GM12878 (cell line): ENCODE results near the gene COL20A1. TPM values are rescaled to one million over a fixed set of nuclear protein-coding genes. Genes with fewer than 3 reads are reported as not detected.

Experiments
- ATAC-seq: fragments of 200-7000 bp; cut with Tn5 transposase; 3 replicates; pipeline ENCODE4 v1.9.1; 2020; ENCODE audit warnings: mild to moderate bottlenecking, moderate library complexity
- BruUV-seq: library from RNA; stranded (reverse); fragments of 400-500 nt; replicated peaks from 2 replicates; lab custom pipeline; 2021; lab: Mats Ljungman, UMichigan
- CTCF ChIA-PET: fragments of 300-600 bp; sonication (Branson Sonifier 250); formaldehyde crosslinking; extraction: SDS; loops from one replicate; lab custom pipeline; 2021; ENCODE audit warnings: inconsistent platforms; lab: Yijun Ruan, JAX
- POLR2A ChIA-PET: fragments of 350-600 bp; formaldehyde crosslinking; extraction: SDS; loops from one replicate; lab custom pipeline; 2021; ENCODE audit warnings: inconsistent platforms; lab: Charles Lee
- RAD21 ChIA-PET: fragments of 300-600 bp; sonication (Branson Sonifier 250); formaldehyde crosslinking; loops from one replicate; lab custom pipeline; 2023; ENCODE audit warnings: antibody characterized with exemption; ENCODE audit not compliant: unreplicated experiment; lab: Charles Lee
- SMC1A ChIA-PET: fragments of 300-600 bp; sonication (Branson Sonifier 250); formaldehyde crosslinking; loops from one replicate; lab custom pipeline; 2023; ENCODE audit not compliant: unreplicated experiment, uncharacterized antibody; lab: Charles Lee
- DNase-seq: peaks from one replicate; pipeline ENCODE4 v3.0.0-alpha.2; 2011; ENCODE audit warnings: low read depth, low spot score
- FAIRE-seq: peaks from 3 replicates; lab custom pipeline; 2011; peaks lifted over from hg19 to GRCh38; lab: Jason Lieb, UNC
- H2AFZ ChIP-seq: 2 replicates; pipeline ENCODE4 v1.6.0; 2011; ENCODE audit warnings: low read depth, low read length, control low read depth; ENCODE audit not compliant: control insufficient read depth
- H3K27ac ChIP-seq: 2 replicates; pipeline ENCODE4 v1.5.1; 2011; ENCODE audit warnings: control low read depth; ENCODE audit not compliant: control insufficient read depth, insufficient read depth
- H3K27me3 ChIP-seq, 2 experiments: replicated peaks in 1 of 2; 2 replicates each; pipeline versions ENCODE4 v1.6.0 to v1.6.1; 2011; ENCODE audit warnings: low read length in 1 of 2; ENCODE audit not compliant: control insufficient read depth in 2 of 2, insufficient read depth in 2 of 2
- H3K36me3 ChIP-seq, 2 experiments: 2 replicates each; pipeline ENCODE4 v1.5.1; 2011; ENCODE audit warnings: low read length in 1 of 2; ENCODE audit not compliant: control insufficient read depth in 2 of 2, insufficient read depth in 2 of 2
- H3K4me1 ChIP-seq: 2 replicates; pipeline ENCODE4 v1.6.1; 2011; ENCODE audit warnings: mild to moderate bottlenecking, low read length, moderate library complexity, mixed read lengths; ENCODE audit not compliant: control insufficient read depth, insufficient read depth
- H3K4me2 ChIP-seq: 2 replicates; pipeline ENCODE4 v1.6.0; 2011; ENCODE audit warnings: control low read depth; ENCODE audit not compliant: control insufficient read depth, insufficient read depth
- H3K4me3 ChIP-seq: fragments of 200-600 bp; sonication (generic); 2 replicates; pipeline ENCODE4 v1.5.1; 2016
- H3K79me2 ChIP-seq: 2 replicates; pipeline ENCODE4 v1.6.0; 2011; ENCODE audit warnings: low read length; ENCODE audit not compliant: control insufficient read depth, insufficient read depth
- H3K9ac ChIP-seq: 2 replicates; pipeline ENCODE4 v1.8.0; 2011; ENCODE audit warnings: low read length, control low read depth, mixed read lengths; ENCODE audit not compliant: control insufficient read depth, insufficient read depth
- H3K9me3 ChIP-seq: replicated peaks from 3 replicates; pipeline ENCODE4 v1.5.1; 2011; ENCODE audit warnings: mild to moderate bottlenecking, low read length; ENCODE audit not compliant: control insufficient read depth, insufficient read depth
- H4K20me1 ChIP-seq: 2 replicates; pipeline ENCODE4 v1.6.0; 2011; ENCODE audit not compliant: control insufficient read depth, insufficient read depth
- BRCA1 ChIP-seq: IDR thresholded peaks from 2 replicates; pipeline ENCODE4 v1.6.1; 2011; ENCODE audit warnings: low read depth, low read length, improper control_type of control experiment
- CBX5 ChIP-seq: sonication (generic); IDR thresholded peaks from 2 replicates; pipeline ENCODE4 v1.6.1; 2016; ENCODE audit warnings: low read depth, moderate library complexity, mild to moderate bottlenecking, inconsistent platforms
- E2F8 ChIP-seq: fragments of 450-650 bp; IDR thresholded peaks from 2 replicates; pipeline ENCODE4 v1.6.1; 2018; ENCODE audit warnings: mild to moderate bottlenecking, low read depth, moderate library complexity; ENCODE audit not compliant: partially characterized antibody
- EGR1 ChIP-seq, 2 experiments: IDR thresholded peaks; 1 replicate in 1 of 2; 2 replicates in 1 of 2; pipeline ENCODE4 v1.6.1; 2011 to 2012; ENCODE audit warnings: low read depth in 2 of 2, low read length in 2 of 2, borderline replicate concordance in 1 of 2, mild to moderate bottlenecking in 1 of 2, moderate library complexity in 1 of 2
- MEF2B ChIP-seq: fragments of 450-650 bp; IDR thresholded peaks from 2 replicates; pipeline ENCODE4 v1.6.1; 2018; ENCODE audit warnings: mild to moderate bottlenecking, moderate library complexity; ENCODE audit not compliant: partially characterized antibody, poor library complexity, severe bottlenecking
- NBN ChIP-seq: fragments of 450-650 bp; IDR thresholded peaks from 2 replicates; pipeline ENCODE4 v1.6.1; 2016
- NR2C2 ChIP-seq: IDR thresholded peaks from 2 replicates; pipeline ENCODE4 v1.6.1; 2011; ENCODE audit warnings: borderline replicate concordance, low read depth; ENCODE audit not compliant: control insufficient read depth, insufficient read length
- RBBP5 ChIP-seq: fragments of 200-600 bp; sonication (generic); conservative IDR thresholded peaks from 2 replicates; pipeline ENCODE4 v1.6.1; 2016
- TAF1 ChIP-seq: IDR thresholded peaks from 2 replicates; pipeline ENCODE4 v1.6.1; 2011; ENCODE audit warnings: mild to moderate bottlenecking, low read depth, low read length, borderline replicate concordance
- TBL1XR1 ChIP-seq: IDR thresholded peaks from 2 replicates; pipeline ENCODE4 v1.6.1; 2012; ENCODE audit warnings: low read depth, low read length, improper control_type of control experiment
- TCF12 ChIP-seq: IDR thresholded peaks from 2 replicates; pipeline ENCODE4 v1.6.1; 2011; ENCODE audit warnings: low read depth, mild to moderate bottlenecking, low read length
- USF2 ChIP-seq: IDR thresholded peaks from 2 replicates; pipeline ENCODE4 v1.6.1; 2011; ENCODE audit warnings: low read depth, low read length, improper control_type of control experiment, borderline replicate concordance
- ZBED1 ChIP-seq: IDR thresholded peaks from 2 replicates; pipeline ENCODE4 v1.6.1; 2016; ENCODE audit warnings: borderline replicate concordance
- ZBTB33 ChIP-seq: fragments of 450-650 bp; IDR thresholded peaks from 2 replicates; pipeline ENCODE4 v1.6.1; 2017; ENCODE audit warnings: mild to moderate bottlenecking
- ZNF274 ChIP-seq: IDR thresholded peaks from one replicate; pipeline ENCODE4 v1.8.0; 2011; ENCODE audit not compliant: insufficient read length, insufficient read depth
- WGBS: methylation state at CpG from one replicate; pipeline ENCODE4 v1.1.6; 2016; ENCODE audit warnings: low lambda C conversion rate; ENCODE audit not compliant: insufficient replicate concordance, insufficient coverage; ENCODE audit errors: missing lambda C conversion rate; 5-methylcytosine and 5-hydroxymethylcytosine counted together
- in situ Hi-C: fragments of 300-500 bp; cut with MboI; formaldehyde crosslinking; loops from 9 replicates; pipeline ENCODE4 v1.14.3; 2018; ENCODE audit warnings: mixed read lengths
- intact Hi-C: fragments of 100-400 bp; cut with micrococcal nuclease; formaldehyde crosslinking; loops from one replicate; pipeline ENCODE4 v1.14.2; 2022; ENCODE audit not compliant: unreplicated experiment
- polyA plus RNA-seq, 11 experiments: library from polyadenylated mRNA; depleted of rRNA in 4 of 11; unstranded in 6 of 11; stranded (reverse) in 5 of 11; fragments of >200 nt; fragmentation: Nextera tagmentation in 4 of 11; fragmentation: Illumina TruSeq in 1 of 11; extraction: Ambion mirVana in 4 of 11; extraction: Trizol in 1 of 11; gene quantifications; 1 replicate in 1 of 11; 2 replicates in 10 of 11; pipeline versions ENCODE4 v1.2.1 to v1.2.3, GENCODE V29; 2011 to 2016; ENCODE audit warnings: inconsistent platforms in 2 of 11, missing spikeins in 2 of 11, low read depth in 1 of 11
- total RNA-seq, 4 experiments: library from RNA; depleted of rRNA in 3 of 4; stranded (reverse); fragments of >200 nt in 3 of 4; fragmentation: Illumina TruSeq in 1 of 4; extraction: Trizol in 1 of 4; gene quantifications; 2 replicates each; pipeline versions ENCODE4 v1.2.1 to v1.2.3, GENCODE V29; 2013 to 2021
- TF ChIP-seq, protein P1 (sequence below): fragments of 450-650 bp; formaldehyde crosslinking; IDR thresholded peaks from 2 replicates; pipeline ENCODE4 v1.4.0; 2020; ENCODE audit warnings: mild to moderate bottlenecking, moderate library complexity

COL20A1 gene
- total and polyA plus RNA-seq, 10 of the 15 experiments (the other 5 are each of a cell fraction or from before 2014, with no cell fraction given): not detected

DNA sequence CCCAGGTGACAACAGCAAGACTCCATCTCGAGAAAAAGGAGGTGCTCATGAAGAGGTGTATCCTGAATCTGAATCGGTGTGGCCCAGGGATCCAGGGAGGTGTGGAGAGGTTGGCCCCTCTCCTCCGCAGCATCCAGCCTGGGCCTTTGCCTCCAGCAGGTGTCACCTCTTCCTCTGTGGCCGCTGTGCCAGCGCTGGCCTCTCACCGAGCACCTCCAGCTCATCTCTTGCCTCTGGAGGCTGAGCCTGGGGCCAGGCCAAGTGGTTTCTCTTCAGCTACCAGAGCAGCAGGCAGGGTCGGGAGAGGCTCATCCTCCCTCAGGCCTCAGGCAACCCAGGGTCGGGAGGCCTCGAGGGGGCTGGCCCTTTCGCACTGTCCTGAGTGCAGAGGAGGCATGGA, 1.2 kb upstream of the COL20A1 start:
- H3K9me3 ChIP-seq: no peaks in the 10 kb centered on the region
- peaks cover 2 to 4% of the 10 kb centered on the region in 2 experiments; a peak in 3 of 4 replicates for H3K36me3 ChIP-seq
- intact Hi-C loops (no loop called here), in situ Hi-C loops (no loop called here)
- ChIA-PET CTCF (interaction anchor here (1.3 to 3.1 kb wide), 3 partner anchors 11 to 109 kb away, joined by 3 to 19 read pairs (median 5); no protein-coding TSS in a partner anchor), SMC1A (interaction anchor here (0.7 kb wide), 1 partner anchor 851 kb away, joined by 3 read pairs; no protein-coding TSS in a partner anchor), RAD21 (no interaction called here), POLR2A (no interaction called here)
- no peak for DNase-seq
- H3K4me1 ChIP-seq: no peaks in the 10 kb centered on the region
- no peak overlapping the region for H3K4me2 ChIP-seq
- no peaks in the 10 kb centered on the region for H3K79me2 ChIP-seq
- no peak overlapping the region for H3K4me3 ChIP-seq
- no TSS peak for BruUV-seq
- WGBS: 67% methylated on average over 10 of the region's 10 CpGs
- no peak for FAIRE-seq
- ATAC-seq: no peak
- H3K27me3 ChIP-seq: no peaks in the 10 kb centered on the region; a peak in 1 of 4 replicates
- H3K27ac ChIP-seq: no peak overlapping the region
- no peak overlapping the region for H2AFZ ChIP-seq
- H4K20me1 ChIP-seq: no peaks in the 10 kb centered on the region
- H3K9ac ChIP-seq: no peak overlapping the region
- no peak for TF ChIP-seq NBN
- no peak for TF ChIP-seq TCF12
- TF ChIP-seq ZBED1: no peak
- TF ChIP-seq ZNF274: no peak
- TF ChIP-seq RBBP5: no peak
- no peak for TF ChIP-seq USF2
- TF ChIP-seq MEF2B: no peak
- no peak for TF ChIP-seq ZBTB33
- no peak for TF ChIP-seq TBL1XR1
- no peak for TF ChIP-seq E2F8
- TF ChIP-seq BRCA1: no peak
- TF ChIP-seq TAF1: no peak
- no peak for TF ChIP-seq CBX5
- TF ChIP-seq, protein P1, sequence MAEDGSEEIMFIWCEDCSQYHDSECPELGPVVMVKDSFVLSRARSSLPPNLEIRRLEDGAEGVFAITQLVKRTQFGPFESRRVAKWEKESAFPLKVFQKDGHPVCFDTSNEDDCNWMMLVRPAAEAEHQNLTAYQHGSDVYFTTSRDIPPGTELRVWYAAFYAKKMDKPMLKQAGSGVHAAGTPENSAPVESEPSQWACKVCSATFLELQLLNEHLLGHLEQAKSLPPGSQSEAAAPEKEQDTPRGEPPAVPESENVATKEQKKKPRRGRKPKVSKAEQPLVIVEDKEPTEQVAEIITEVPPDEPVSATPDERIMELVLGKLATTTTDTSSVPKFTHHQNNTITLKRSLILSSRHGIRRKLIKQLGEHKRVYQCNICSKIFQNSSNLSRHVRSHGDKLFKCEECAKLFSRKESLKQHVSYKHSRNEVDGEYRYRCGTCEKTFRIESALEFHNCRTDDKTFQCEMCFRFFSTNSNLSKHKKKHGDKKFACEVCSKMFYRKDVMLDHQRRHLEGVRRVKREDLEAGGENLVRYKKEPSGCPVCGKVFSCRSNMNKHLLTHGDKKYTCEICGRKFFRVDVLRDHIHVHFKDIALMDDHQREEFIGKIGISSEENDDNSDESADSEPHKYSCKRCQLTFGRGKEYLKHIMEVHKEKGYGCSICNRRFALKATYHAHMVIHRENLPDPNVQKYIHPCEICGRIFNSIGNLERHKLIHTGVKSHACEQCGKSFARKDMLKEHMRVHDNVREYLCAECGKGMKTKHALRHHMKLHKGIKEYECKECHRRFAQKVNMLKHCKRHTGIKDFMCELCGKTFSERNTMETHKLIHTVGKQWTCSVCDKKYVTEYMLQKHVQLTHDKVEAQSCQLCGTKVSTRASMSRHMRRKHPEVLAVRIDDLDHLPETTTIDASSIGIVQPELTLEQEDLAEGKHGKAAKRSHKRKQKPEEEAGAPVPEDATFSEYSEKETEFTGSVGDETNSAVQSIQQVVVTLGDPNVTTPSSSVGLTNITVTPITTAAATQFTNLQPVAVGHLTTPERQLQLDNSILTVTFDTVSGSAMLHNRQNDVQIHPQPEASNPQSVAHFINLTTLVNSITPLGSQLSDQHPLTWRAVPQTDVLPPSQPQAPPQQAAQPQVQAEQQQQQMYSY (CRISPR knock-in tag): no peak
- no peak for TF ChIP-seq NR2C2
- no peak for TF ChIP-seq EGR1 (IDR thresholded peaks at IDR 0.05; ENCODE audit: borderline replicate concordance in 1 of 2, low read depth in 2 of 2, low read length in 2 of 2)
